ENCODE results near the gene ADAD2. TPM values are rescaled to one million over a fixed set of nuclear protein-coding genes. Genes with fewer than 3 reads are reported as not detected.

Gene ADAD2
- total RNA-seq, 1 donor from 2014 or later = 0.24 TPM

DNA sequence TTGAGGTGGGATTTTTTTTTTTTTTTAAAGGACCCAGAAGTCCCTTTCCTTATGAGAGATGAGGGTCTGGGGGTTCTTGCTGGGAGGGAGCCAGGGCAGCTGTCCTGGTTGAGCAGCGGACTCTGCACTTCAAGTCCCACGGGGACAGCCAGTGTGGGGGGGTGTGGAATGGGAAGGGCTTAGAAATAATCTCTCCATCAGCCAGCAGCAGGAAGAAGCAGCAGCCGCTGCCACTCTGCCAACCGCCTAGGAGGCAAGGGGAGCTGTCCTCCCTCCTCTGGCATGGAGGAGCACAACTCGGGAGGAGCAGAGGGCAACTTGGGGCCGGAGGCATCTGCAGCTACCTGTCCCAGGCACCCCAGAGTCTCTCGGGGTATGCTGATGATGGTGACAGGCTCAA is 49.0 kb downstream of the ADAD2 start, which contains the start of gene KCNG4:
TSS of gene KCNG4 (minus strand) at position 104 of the 400 bp plus-strand sequence. CDS start 2,527 bp downstream, outside the sequence.
- DNase-seq (ENCODE audit: low spot score) = no peak
- intact Hi-C loops (cut with DNase I) = no loop called here

DNA sequence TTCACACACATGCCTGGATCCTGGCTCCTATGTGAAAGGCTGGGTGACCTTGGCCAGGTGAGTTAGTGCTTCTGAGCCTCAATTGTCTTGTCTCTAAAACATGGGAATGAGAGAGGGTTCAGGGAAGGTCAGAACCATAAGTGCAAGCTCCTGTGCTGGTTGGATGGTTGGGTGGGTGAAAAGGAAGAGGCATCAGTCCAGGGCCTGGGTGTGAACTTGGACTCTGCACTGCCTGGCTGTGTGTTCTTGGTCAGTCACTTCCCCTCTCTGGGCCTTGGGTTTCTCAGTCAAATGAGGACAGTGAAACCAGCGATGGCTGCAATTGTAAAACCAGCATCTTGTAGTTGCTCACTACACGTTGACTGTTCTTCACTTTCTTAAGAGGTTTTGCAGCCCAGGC is 49.5 kb downstream of the ADAD2 start:
- DNase-seq (ENCODE audit: low spot score) = no peak
- intact Hi-C loops (cut with DNase I) = no loop called here

- no peak for DNase-seq (ENCODE audit: low spot score)
- intact Hi-C loops (cut with DNase I) = no loop called here
Measured at GRCh38 chr16:84241778-84242177, 50.8 kb downstream of the ADAD2 start.

DNA sequence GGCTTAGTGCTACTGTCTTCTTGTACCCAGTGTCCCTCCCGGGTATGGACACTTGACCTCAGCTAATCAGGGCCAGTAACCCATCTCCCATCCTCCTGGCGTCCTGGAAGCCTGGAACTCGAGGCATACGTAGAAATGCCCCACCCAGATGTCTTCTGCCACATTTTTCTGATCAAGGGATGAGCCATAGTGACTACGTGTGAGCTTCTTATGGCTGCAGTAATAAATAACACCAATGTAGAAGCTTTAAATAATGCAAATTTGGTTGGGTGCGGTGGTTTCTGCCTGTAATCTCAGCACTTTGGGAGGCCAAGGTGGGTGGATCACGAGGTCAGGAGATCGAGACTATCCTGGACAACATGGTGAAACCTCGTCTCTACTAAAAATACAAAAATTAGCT is 51.9 kb downstream of the ADAD2 start:
- intact Hi-C loops (cut with DNase I) = no loop called here
- DNase-seq (ENCODE audit: low spot score) = no peak

GRCh38 chr16:84243732-84244131 is 52.8 kb downstream of the ADAD2 start:
- intact Hi-C loops (cut with DNase I) = no loop called here
- DNase-seq (ENCODE audit: low spot score) = no peak

DNA sequence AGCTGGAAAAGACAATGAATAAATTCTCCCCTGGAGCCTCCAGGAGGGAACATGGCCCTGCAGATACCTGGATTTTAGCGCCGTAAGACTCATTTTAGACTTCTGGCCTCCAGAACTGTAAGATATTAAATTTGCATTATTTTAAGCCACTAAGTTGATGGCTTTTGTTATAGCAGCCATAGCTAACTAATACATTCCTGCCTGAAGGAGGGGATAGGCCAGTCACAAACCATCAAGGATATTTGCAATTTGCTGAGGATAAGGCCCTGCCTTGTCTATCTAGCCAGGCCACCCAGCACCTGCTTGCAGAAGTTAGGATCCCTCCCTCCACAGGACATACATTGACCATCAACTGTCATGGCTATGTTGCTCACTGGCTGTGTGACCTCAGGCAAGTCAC is 53.8 kb downstream of the ADAD2 start:
- intact Hi-C loops (cut with DNase I) = no loop called here
- no peak for DNase-seq (ENCODE audit: low spot score)

DNA sequence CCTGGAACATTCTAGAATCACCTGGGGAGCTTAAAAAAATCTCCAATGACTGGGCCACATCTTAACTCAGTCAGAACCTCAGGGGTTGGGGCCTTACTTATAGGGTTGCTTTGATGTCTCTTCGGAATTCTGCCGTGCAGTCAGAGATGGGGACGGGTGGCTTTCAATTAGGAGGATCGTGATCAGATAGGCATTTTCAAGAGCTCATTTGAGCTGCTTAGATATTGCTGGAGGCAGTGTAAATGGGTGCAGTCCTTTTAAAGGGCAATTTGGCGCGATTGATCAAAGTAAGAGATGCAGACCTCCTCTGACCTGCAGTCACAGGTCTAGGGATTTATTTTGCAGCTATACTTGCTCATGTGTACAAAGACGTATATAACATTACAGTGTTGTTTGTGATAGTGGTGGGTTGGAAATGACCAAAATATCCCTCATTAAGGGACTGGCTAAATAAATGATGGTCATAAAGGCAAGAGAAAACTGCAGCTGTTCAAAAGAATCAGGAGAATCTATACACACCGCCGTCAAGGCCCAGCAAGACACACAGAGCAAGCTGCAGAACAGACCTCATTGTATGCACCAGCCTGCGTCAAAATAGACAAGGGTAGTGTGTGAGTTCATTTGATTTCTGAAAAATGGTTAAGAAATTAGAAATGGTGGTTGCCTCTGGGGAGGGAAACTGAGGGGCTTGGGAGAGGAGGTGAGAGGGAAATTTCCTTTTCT is 55.2 kb downstream of the ADAD2 start:
- intact Hi-C loops (cut with DNase I) = no loop called here
- no peak for DNase-seq (ENCODE audit: low spot score)

DNA sequence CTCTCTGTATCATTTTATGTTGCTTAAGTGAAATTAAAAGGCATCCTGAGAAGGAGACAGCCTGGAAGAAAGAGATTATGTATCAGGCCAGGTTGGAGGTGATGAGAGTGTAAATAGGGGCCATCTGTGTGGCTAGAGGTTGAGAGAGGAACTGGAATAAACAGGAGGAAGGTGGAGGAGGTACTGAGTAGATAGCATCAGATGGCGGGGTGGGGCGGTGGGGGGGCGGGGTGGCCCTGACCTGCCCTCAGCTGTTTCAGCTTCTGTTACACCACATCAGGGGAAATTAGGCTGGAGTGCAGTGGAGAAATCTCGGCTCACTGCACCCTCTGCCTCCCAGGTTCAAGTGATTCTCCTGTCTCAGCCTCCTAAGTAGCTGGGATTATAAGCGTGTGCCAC is 55.7 kb downstream of the ADAD2 start:
- DNase-seq (ENCODE audit: low spot score) = no peak
- intact Hi-C loops (cut with DNase I) = no loop called here

Other genes starting within 250 kb of the ADAD2 start
- 12.6 TPM for gene OSGIN1, start 237.9 kb upstream of the ADAD2 start, total RNA-seq
- gene NECAB2, start 222.9 kb upstream of the ADAD2 start, total RNA-seq = 2.5 TPM
- not detected for gene SLC38A8, start 148.4 kb upstream of the ADAD2 start, total RNA-seq
- gene MBTPS1, start 74.2 kb upstream of the ADAD2 start, total RNA-seq = 53.2 TPM
- 17.4 TPM for gene HSDL1, start 46.0 kb upstream of the ADAD2 start, total RNA-seq
- not detected for gene DNAAF1, start 45.8 kb upstream of the ADAD2 start, total RNA-seq
- gene TAF1C, start 4.1 kb upstream of the ADAD2 start, total RNA-seq = 20.9 TPM
- not detected for gene KCNG4, start 48.9 kb downstream of the ADAD2 start, total RNA-seq
- gene WFDC1, start 103.7 kb downstream of the ADAD2 start, total RNA-seq = 1.0 TPM
- not detected for gene ATP2C2, start 177.4 kb downstream of the ADAD2 start, total RNA-seq